Activated CD4-positive, alpha-beta T cell treated with anti-CD3 and anti-CD28 coated beads for 1 hour (primary cell): ENCODE results near the gene AKT1.
"Not testable (repeated sequence)": the region's sequence is repeated elsewhere in the genome, so short reads cannot be mapped to it uniquely, and the experiment has no call there.

Source experiments
- DNase-seq: peaks from one replicate; pipeline ENCODE4 v3.0.0-alpha.2; 2020

AKT1 gene

DNA sequence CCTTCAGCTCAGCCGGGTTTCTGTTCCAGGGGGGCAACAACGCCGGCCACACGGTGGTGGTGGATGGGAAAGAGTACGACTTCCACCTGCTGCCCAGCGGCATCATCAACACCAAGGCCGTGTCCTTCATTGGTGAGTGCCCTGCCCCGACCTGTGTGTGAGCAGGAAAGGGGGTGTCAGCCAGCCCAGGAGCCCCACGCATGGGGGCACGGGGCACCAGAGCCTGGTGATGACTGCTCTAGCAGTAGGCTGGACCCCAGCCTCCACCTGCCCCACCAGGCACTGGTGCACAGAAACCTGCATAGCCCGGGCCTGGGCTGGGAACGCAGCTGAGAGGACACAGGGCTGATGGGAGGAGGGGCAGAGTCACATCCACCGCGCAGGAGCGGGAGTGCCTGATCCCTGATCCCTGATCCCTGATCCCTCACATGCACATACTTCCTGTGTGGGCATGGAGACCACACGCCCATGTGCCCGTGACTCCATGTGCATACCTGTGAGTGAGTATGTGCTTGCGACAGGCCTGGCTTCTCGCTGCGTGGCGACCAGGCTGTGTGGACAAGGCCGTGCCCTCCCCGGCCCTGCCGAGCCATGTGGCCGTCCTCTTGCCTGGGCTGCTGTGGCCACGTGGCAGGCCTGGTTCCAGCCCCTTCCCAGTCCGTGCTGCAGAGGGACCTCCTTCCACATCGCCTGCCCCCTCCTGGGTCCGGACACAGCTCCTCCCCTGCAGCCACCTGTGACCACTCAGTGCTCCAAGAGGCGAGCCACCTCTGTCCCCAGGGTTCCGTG is 60.4 kb downstream of the AKT1 start:
- DNase-seq = no peak

DNA sequence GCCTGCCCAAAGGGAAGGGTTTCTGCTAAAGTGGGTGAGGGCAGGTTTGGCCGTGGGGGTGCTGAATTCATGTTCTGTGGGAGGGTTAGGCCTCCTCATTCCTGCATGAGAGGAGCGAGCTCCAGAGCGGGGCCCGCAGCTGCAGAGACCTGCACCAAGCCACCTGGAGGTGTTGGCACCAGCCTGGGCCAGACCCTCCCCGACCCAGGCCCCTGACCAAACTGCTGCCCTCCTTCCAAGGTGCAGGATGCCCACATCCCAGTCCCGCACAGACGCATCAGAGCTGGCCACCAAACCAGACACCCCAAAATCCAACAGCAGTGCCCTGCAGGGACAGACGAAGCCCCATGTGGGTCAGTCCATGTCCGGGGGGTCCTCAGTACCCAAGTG is 61.0 kb downstream of the AKT1 start:
- DNase-seq = no peak

DNA sequence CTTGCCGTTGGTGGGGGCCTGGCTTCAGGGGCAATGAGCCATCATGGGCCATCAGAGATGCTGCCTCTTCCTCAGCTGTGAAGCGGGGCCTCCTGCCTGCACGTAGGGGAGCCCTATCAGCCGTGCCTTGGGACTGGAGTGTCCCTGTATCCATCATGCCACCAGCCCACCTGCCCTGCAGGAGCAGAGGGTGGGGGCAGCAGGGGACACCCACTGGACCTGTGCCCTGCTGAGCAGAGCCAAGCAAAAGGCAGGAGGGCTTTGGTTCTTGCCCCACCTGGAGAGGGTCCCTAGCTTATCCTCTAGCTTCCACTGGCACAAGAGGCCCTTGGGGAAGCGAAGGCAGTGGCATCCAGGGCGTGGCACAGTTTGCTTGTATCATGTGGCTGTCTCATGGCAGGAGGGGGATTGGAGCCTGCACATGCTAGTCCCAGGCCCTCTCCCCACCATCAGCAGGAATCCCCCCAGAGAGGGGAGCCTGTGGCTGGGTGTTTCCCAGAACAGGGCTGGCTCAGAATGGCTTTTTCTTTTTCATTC is 61.4 kb downstream of the AKT1 start:
- DNase-seq = no peak

DNA sequence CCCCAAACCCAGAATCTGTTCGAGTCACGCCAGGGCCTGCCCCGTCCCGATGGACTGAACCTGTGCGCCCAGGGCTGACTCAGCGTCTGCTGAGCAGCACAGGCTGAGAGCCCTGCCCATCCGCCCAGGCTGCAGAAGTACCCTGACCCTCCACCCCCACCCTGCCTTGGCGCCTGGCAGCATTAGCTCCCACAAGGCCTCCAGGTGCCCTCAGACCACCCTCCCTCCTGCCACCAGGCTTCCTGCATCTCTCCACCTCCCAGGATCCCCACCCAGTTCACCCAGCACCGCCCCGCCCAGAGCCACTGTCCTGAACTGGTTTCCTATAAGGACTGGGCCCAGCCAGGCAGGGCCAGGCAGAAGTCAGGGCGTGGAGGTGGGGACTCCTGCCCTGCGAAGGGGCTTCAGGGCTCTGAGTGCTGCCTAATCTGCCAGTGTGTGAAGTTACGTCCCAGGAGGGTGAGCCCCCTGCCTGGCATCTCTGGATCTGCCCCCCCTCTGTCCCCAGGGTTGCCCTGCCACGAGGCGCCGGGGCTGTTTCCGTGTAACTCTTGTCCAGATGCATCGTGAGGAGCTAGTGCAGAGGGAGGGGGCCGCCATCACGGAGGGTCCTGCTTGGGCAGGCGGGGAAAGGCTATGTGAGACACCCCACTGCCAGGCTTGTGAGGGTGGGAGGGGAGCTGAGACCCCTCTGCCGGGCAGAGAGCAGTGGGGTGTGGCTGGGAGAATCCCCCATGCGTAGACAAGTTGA is 62.4 kb downstream of the AKT1 start:
- DNase-seq = no peak

DNA sequence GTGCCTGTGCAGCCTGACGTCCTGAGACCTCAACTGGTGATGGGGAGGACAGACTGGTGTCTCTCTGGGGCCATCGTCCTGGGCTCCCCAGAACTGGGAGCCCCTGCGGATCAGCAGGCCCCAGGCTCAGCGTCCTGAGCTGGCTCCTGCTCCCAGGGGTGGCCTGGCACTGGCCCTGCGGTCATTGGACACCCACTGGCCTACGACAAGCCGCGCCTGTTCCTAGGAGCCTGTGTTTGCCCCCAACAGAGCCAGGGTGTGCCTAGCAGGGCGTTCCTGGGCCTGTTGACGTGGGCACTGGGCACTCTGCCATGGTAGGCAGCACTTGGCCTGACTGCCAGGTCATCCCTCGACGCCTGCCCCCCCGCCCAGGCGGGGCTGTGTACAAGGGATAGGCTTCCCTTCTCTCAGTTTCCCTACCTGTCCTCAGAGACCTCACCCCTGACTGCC is 63.2 kb downstream of the AKT1 start:
- DNase-seq = no peak

DNA sequence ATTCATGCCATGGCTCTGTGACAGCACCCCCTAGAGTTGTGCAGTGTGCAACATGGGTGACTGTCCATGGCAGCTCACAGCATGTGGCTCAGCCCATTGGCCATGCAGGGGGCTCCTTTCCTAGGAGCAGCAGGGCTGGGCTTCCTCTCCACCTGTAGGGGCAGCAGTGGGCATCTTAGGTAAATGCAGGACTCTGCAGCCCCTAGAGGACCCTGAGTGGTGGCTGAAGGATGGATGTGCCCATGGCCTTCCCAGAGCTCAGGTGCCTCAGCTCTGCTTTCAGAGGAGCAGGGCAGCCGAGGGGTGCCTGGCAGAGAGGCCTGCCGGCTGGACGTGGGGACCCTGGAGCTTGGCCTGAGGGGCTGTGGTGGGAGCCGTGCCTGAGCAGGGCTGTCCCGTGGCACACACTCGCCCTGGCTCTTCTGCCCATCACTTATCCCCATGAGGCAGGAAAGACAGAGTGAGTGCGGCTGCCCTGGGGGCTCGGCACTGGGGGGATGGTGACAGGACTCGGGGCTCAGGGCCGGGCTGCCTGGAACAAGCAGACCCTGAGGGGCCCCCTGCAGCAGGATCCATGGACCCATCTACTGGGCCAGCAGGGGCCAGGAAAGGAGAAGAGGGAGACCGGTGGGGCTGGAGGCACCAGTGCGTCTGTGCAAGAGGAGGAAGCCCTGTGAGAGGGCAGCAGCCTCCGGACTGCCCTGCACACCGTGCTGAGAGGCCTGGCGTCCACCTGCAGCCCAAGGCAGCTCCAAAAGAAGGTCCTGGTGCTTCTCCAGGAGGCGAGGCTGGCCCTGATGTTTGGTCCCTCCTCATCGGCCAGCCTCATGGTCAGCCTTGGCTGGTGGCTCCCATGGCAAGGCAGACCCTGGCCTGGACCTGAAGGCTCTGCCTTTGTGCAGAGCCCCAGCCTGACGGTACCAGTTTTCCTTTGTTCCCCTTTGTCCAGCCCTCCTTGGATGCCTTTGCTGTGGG is 63.9 kb downstream of the AKT1 start:
- no peak for DNase-seq

DNA sequence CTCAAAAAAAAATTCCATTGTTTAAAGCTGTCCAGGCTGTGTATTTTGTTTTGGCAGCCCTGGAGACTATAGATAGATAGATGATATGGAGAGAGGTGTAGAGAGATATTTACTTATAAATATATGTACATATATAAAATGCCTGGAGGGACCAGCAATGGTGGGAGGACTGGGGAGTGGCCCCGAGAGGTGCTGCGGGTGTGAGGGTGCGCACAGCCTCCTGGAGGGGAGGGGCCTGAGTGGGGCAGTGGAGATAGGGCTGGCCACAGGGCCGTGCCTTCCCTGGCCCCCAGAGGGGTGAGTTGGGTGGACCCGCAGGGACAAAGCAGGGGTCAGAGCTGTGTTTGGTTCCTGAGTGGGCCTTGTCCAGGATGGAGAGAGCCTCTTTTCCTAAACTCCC is 65.1 kb downstream of the AKT1 start:
- no peak for DNase-seq

DNA sequence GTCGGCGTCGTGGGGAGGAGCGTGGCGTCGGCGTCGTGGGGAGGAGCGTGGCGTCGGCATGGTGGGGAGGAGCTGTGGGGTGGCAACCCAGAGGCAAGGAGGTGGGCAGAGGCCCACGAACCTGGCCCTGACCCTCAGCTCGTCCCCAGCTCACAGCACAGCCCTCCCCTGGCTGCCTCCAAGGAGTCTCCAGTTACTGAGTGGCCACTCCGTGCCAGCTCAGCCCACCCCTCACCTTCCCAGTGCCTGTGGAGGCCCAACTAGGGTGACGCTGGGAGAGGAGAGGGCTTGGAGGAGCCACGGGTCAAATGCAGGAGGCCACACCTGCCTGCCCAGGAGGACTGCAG is 65.7 kb downstream of the AKT1 start:
- DNase-seq = no peak

DNA sequence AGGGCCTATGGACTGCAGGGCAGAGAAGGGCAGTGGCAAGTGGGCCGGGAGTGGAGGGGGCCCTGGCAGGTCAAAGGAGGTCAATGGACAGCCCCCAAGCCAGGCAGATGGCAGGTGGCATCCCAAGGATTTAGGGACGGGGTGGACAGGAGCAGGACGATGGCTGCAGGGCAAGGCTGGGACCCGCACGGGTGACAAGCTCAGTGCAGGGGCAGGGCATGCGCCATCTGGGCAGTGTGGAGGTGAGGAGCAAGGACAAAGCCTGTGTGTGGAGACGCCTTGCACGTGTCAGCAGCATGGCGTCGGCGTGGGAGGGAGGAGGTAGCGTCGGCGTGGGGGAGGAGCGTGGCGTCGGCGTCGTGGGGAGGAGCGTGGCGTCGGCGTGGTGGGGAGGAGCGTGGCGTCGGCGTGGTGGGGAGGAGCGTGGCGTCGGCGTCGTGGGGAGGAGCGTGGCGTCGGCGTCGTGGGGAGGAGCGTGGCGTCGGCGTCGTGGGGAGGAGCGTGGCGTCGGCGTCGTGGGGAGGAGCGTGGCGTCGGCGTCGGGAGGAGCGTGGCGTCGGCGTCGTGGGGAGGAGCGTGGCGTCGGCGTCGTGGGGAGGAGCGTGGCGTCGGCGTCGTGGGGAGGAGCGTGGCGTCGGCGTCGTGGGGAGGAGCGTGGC is 66.2 kb downstream of the AKT1 start:
- not testable (repeated sequence) for DNase-seq

DNA sequence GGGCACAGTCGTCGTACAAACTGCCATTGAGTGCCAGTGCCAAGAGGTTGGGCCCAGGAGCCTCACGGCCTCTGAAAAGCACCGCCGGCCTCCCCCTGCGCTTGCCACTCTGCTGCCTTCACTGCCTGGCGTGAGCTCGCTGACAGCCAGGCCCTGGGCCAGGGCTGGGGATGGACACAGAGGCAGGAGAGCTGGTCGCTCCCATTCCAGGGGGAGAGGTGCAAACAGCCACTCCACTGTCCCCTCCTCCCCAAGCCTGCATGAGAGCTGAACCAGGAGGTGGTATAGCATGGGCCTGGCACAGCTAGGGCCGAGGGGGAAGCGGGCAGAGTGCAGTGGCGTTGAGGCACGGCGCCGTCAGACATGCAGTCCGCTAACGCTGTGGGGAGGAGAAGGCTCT is 66.9 kb downstream of the AKT1 start:
- DNase-seq = no peak

DNA sequence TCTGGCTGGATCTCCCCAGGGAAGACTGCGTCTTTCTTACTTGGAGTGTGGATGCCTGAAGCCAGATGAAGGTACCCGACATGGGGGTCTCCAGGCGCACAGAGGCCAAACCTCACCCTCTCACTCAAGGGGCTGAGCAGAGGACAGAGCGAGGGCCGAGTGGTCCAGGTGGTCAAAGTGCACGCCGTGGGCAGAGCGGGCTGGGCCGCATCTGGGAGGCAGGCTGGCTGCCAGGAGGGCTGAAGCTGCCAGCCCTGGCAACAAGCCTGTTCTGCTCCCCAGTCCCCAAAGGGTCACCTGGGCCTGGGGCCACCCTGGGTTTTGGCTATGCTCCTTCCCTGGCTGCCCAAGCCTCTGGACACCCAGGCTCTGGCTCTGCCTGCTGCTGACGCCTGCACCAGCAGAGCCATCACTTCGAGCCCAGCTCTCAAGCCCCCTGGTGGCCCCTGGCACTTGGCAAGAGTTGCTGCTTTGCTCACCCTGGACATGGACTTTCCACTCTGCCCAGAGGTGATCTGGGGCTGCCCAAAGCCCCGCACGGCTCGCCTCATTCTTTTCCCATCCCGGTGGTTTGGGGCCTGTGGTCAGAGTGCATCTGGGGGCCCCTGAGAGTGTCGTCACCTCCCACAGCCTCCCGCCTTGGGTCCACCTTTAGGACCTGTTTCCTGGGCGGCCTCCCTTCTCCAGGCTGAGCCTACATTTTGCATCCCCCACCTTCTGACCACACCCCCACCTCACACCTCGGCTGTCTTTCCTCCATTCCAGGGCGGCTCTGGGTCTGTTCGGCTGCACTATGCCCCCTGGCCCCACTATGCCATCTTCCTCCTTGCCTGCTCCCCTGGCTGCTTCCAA is 68.7 kb downstream of the AKT1 start:
- DNase-seq = no peak

DNA sequence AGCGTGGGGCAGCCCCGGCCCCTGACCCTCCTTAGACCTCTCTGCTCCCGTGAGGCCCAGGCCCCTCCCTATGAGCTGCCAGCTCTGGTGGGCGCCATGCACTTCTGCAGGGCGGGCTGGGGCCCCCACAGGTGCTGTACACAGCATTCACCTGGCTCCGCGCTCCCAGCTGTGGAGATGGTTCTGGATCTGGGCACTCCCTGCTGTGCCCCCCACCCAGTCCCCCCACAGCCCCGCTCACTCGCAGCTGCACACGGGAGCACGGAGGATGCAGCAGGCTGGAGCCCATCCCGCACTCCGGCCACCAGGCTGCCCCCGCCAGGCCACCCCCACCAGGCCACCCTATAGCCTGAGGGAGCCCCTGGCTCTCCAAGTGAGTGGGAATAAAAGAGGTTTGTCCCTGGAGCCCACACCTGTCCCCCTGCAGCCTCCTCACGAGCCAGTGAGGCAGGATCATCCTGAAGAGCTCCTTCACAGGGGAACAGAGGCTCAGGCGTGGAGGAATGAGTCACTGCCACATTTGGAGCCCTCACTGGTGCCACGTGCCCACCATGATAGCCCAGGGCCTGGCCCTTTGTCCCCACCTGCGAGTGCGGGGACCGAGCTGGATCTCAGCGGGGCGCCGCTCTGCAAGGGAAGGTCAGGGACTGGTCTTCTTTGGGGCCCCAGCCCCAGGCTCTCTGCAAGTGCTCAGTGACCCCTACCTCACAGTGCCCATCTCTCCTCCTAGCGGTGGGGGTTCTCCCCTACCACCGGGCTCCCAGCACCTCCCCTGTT is 69.6 kb downstream of the AKT1 start:
- DNase-seq = no peak

DNA sequence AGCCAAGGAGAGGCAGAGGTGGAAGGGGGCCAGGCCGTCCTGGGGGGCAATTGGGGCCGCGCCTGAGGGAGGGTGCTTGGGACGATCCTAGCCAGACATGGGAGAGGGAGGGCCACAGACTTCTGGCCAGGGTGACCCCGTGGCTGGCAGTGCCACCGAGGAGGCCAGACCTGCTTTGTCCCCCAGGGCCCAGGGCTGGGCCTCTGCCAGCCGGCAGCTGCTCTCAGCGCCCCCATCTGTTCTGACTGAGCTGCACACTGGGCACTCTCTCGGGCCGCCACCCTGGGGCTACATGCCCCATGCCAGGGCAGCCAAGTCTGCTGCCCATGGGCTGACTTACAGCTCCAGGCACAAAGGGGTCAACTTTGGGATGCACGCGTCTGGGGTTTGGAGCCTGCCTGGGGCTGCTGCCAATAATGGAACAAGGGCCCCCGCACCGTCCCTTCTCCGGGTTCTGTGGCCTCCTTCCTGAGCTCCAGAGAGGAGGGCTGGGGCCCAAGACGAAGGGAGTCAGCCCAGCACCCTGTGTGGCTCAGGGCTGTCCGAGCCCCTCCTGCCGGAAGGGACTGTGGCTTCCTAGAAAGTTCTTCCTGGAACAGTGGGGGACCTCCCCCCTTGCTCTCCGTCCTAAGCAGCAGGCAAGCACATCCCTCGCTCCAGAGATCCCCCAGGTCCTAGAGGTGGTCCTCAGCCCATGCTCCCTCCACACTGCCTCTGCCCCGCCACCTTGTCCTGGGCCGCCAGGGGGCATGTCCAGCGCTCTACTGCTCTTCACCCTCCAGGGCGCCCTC is 70.4 kb downstream of the AKT1 start:
- no peak for DNase-seq

DNA sequence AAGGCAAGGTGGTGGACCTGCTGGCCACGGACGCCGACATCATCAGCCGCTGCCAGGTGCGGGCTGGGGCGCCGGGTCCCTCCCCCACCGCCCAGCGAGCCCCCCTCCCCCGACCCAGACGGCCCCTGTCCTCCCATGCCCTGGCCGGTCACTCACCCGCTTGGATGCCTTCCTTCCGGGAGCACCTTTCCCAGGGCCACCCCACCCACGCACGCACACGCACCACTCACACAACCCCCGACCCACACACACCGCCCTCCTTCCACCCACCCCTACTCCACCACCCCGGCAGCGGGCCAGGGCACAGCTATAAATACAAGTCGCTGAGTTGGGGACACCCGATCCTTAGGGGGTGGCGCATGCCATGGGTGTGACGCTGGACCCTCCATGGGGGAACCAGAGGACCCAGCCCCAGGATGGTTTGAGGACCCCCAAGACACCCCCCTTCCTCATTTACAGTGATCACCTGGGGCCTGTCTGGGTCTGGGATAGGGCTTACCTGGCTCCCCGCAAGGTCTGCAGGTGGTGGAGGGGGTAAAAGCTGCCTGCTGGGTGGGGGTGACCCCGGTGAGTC is 71.1 kb downstream of the AKT1 start:
- DNase-seq = no peak

DNA sequence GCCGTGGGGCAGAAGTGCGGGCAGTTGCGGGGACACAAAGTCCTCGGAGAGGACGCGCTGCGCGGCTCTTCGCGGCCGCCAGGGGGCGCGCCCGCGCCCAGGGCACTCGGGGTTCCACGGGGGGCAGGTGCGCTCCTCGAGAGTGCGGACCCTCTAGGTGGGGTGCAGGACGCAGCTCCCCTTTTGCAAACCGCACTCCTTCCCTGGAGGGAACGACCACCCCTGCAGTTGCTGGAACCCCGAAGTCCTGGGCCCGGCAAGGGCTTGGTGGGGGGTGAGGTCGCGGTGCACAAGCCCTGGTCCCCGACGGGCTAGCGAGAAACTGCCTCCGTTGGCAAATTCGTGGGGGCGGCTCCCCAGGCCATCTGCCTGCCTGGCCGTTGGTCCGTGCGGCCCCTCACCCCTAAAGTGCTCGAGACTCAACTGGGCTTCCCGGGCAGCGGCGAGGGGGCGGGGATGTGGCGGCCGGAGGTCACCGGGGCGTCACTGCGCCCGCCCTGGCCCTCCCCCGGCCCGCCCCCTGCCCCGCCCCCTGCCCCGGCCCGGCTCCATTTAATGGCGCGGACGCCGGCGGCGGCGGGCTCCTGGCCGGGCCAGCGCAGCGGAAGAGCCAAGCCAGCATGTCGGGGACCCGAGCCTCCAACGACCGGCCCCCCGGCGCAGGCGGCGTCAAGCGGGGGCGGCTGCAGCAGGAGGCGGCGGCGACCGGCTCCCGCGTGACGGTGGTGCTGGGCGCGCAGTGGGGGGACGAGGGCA is 71.7 kb downstream of the AKT1 start, which contains the start of gene ADSS1:
ADSS1 (plus strand) TSS at position 579 of the 756 bp plus-strand sequence; CDS start at position 621, 42 bp downstream.
- peak; percentile 40 for DNase-seq

DNA sequence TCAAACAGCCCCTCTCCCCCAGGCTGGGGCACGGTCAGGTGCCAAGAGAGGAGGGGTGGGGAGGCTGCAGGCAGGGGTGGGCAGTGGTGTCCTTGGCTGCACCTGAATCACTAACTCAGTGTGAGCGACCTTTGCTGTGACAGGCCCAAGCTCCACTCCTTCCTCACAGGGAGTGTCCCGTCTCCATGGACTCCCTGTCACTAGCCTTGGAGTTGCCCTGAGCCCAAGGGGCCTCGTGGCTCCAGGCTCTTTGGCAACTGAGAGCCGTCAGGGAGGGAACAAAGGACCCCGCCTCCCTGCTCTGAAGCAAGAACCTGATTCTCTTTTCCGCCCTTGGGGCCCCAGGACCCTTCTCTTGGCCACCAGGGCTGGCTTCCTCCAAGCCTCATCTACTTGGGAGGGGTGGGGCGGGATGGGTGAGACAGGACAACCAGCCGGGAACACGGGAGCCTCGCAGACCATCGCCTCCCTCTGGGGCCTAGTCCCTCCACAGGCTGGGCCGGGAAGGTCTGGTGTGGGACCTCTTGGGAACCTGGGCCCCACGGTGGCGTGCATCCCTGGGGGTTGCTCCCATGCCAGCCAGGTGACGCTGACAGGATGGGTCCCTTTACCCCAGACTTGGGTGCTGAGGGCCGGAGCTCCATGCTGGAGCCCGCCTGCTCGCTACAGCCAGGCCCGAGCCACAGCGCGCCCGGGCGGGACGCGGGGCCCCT is 72.5 kb downstream of the AKT1 start:
- DNase-seq = no peak

DNA sequence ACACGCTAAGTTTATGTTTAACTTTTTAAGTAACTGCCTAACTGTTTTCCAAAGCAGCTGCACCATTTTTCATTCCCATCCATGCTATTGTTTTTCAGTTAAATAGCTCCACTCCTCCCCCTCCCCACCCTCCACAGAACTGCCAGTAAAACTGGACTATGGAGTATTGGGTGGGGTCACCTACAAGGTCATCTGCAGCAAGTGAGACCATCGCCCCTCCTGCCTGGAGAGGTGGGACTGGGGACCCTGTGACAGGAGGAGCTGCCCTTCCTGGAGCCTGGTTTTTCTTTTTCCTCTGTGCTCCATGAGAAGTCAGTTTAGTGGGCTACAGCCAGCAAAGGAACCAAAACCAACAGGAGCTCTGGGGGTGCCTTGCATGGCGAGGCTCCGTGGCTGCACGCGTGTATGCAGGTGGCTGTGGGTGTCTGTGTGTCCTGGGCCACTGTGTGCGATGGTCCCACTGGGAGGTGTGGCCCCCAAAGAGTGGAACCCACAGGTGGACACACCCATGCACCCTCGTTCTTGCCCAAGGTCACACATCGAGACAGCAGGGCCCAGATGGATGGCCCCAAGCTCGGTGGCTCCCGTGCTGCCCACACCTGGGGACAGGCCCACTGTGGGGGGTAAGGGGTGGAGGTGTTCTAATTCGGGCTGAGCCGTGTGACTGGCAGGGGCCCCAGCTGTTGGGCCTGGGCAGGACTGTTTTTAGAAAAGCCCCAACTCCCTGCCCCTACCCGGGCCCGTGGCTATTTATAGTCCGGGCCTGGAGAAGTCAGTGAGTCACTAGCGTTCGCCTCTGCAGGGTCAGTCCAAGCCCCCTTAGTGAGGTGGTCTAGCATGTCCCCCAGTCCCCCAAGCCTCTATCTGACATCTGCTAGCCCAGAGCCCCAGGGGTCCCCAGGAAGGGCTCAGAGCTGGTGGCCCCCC is 73.8 kb downstream of the AKT1 start:
- DNase-seq = no peak
